Ramos (cell line): ENCODE results near the gene PLEKHG7.

Experiments used
- in situ Hi-C: fragments of 300-500 bp; cut with MboI; formaldehyde crosslinking; loops from one replicate; pipeline ENCODE4 v1.14.3; 2022; ENCODE audit warnings: low sequenced_read_pairs; ENCODE audit not compliant: unreplicated experiment

The PLEKHG7 gene

GRCh38 chr12:92703786-92704185 is 997 bp downstream of the PLEKHG7 start:
- in situ Hi-C loops: no loop called here

- in situ Hi-C loops: no loop called here
Observed at GRCh38 chr12:92706594-92706993, 3.8 kb downstream of the PLEKHG7 start.

- in situ Hi-C loops: no loop called here
Observed at GRCh38 chr12:92707926-92708325, 5.1 kb downstream of the PLEKHG7 start.

DNA sequence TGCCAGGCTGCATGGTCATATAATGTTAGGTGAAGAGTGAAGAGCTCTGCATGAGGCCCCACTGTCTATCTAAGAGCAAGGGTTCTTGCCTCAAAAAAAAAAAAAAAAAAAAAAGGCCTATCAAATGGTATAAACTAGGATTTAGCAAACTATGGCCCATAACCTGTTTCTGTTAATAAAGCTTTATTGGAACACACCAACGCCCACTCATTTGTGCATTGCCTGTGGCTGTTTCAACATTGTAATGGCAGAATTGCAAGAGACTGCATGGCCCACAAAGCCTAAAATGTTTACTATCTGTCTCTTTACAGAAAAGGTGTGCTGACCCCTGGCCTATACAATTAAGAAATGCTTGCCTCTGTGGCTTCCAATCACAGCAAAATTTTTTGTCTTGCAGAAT is 12.8 kb downstream of the PLEKHG7 start:
- in situ Hi-C loops: no loop called here

DNA sequence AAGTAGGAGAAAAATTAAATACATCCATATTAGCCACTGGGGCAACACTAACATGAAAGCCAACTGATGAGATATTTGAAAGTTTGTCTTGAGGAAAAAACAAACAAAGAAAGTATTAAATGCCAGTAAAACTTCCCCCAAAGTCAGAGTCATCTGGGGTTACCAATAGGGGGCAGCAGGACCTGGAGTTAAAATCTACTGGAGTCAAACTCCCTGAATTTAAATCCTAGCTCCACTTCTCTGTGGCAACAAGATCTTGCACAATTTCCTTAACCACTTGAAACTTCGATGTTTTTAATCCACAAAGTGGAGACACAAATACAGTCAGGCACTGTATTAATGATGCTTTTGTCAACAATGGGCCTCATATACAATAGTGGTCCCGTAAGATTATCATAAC is 14.4 kb downstream of the PLEKHG7 start:
- in situ Hi-C loops: no loop called here

DNA sequence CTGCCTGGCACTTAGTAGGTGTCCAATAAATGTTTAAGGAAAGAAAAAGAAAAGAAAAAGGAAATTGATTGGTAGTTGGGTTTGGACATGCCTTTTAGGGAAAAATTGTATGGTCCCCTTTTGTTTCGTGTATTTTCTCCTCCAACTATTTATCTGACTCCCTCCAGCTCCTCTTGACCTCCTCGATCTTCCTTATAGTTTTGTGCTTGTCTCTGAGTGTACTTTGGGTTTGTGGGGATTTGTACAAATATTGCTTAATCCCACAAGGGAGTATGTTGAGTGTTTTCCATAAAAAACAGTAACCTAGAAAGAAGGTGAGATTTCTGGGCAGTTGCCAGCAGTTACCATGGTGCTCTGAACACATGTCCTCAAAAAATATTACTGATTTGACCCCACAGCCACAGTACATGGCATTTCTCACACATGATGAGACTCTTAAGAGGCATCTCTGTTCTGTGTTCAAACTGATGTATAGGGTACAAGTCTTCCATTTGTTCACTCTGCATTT is 15.7 kb downstream of the PLEKHG7 start:
- in situ Hi-C loops: no loop called here

GRCh38 chr12:92719674-92720073 is 16.9 kb downstream of the PLEKHG7 start:
- in situ Hi-C loops: no loop called here

DNA sequence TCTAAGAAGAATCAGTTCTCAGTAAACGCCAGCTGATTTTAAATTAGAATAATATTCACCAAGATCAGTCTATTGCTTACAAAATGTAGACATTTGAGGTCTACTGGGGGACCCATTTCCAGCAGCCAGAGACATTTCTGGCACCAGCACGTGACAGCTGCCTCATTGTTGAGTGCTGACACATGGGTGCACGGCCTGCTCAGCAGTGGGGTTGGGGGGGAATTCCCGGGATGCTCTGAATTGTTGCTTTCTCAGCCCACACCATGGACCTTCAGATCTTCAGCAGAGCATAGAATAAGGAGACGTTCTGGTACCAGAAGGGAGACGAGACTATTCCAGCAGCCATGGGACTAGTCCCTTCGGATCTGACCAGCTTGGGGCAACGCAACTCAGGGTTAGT is 18.3 kb downstream of the PLEKHG7 start:
- in situ Hi-C loops: no loop called here

- in situ Hi-C loops: no loop called here
Observed at GRCh38 chr12:92721656-92722055, 18.9 kb downstream of the PLEKHG7 start.

DNA sequence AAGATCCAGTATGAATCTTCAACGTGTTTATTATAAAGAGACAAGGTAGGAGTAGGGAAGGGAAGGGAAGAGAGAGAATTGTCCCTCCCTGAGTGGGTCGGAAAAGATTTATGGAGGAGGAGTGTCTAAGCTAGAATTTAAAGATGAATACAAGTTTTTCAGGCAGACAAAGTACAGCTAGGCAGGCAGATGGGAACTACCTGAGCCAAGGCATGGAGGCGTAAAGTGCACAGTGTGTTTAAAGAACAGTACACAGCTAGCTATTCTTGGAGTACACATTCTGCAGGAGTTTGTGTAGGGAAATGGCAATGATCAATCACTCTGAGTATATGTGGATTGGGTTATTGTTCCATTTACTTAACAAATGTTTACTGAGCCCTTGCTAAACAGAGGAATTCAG is 20.1 kb downstream of the PLEKHG7 start:
- in situ Hi-C loops: no loop called here

DNA sequence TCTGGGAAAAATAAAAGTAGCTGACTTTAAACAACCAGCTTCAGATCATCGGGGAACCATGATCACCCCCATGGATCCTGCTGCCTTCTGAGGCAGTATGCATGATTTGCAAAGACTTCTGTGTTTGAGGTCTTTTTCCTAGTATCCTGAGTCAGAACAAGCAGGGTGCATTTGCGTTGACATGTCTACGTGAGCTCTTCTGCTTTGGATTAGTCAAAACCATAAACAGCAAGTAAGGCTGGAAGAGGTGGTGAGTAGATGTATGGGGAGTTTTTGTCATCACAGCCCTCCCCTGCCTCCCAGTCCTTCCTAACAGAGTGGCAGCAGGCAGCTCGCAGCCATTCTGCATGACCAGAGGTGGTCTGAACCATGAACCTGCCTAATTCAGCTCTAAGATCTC is 24.1 kb downstream of the PLEKHG7 start:
- in situ Hi-C loops: no loop called here

DNA sequence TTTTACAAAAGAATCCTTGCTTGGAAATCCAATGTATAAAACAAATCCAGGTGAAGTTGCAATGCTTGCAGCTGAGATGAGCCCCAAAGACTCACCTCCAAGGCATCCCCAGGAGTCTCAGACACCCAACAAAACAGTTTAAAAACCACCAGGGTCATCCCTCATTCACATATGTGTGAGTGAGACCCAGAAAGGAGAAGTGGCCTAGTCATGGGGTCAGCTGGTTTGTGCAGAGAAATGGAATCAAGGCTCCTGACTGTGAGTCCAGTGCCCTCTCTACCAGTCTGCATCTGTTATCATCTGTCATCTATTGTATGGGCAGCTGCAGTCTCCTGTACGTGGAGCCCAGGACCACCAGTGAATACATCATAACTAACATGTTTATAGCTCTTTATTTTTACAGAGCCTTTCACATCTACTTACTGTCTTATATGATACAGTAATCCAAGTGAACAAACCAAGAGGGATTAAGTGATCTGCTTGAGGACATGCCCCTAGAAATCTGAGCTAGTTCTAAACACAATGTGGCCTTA is 27.1 kb downstream of the PLEKHG7 start:
- in situ Hi-C loops: no loop called here

- in situ Hi-C loops: no loop called here
Observed at GRCh38 chr12:92730758-92731157, 28.0 kb downstream of the PLEKHG7 start.

GRCh38 chr12:92732216-92732615 is 29.4 kb downstream of the PLEKHG7 start:
- in situ Hi-C loops: no loop called here

- in situ Hi-C loops: no loop called here
Observed at GRCh38 chr12:92732716-92733115, 29.9 kb downstream of the PLEKHG7 start.

DNA sequence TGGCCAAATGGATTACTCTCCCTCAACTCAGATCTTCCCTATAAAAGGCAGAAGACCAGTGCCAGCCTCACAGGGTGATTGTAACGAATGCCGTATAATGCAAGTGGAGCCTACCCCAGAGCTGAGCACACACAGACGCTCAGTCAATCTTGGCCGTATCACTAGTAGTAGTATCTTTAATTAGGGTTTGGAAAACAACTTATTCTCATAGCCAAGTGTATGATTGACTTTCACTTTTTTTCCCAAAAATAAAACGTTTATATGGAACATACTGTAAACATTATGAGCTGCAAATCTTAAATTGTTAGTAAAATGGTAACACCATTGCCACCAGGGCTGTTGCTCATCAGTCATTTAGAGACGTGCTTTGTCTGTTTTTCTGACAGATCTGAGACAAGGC is 30.4 kb downstream of the PLEKHG7 start:
- in situ Hi-C loops: no loop called here

DNA sequence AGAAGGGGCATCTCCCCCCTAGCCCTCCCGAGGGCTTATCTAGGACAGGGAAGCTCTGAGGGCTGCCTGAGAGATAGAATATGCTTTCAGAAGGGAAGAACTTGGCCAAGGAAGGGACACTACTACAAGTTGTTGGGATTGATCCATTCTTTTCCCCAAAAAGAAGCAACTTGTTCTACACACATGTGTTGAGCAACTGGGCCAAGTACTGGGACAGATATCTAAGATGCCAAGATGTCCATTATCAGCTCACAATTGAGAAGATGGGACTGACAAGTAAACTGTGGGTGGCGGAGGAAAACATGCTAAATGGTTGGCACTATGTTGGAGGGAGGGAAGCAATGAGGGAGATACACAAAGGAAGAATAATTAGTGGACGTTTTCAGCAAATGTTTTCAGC is 30.9 kb downstream of the PLEKHG7 start:
- in situ Hi-C loops: no loop called here

- in situ Hi-C loops: no loop called here
Observed at GRCh38 chr12:92735131-92735721, 32.4 kb downstream of the PLEKHG7 start.

- in situ Hi-C loops: no loop called here
Observed at GRCh38 chr12:92736605-92737004, 33.8 kb downstream of the PLEKHG7 start.

- in situ Hi-C loops: no loop called here
Observed at GRCh38 chr12:92737855-92738850, 35.4 kb downstream of the PLEKHG7 start.

GRCh38 chr12:92739113-92739512 is 36.3 kb downstream of the PLEKHG7 start:
- in situ Hi-C loops: no loop called here
